A673 (cell line): ENCODE results near the gene RSKR.
"Not testable (repeated sequence)": the region's sequence is repeated elsewhere in the genome, so short reads cannot be mapped to it uniquely, and the experiment has no call there.

ENCODE experiments used
- EZH2 ChIP-seq: fragments of 200-600 bp; sonication (generic); IDR thresholded peaks from 2 replicates; pipeline ENCODE4 v1.6.1; 2017; ENCODE audit warnings: borderline replicate concordance, low read depth, mild to moderate bottlenecking, mixed read lengths, antibody characterized with exemption, low read length; ENCODE audit not compliant: poor library complexity, severe bottlenecking
- TF ChIP-seq, protein P1 (sequence below): fragments of 300-800, 200-600 bp; sonication (generic); conservative IDR thresholded peaks from 2 replicates; pipeline ENCODE4 v1.5.1; 2017; ENCODE audit warnings: low read depth, mild to moderate bottlenecking, antibody characterized with exemption, low read length, moderate library complexity, mixed read lengths

DNA sequence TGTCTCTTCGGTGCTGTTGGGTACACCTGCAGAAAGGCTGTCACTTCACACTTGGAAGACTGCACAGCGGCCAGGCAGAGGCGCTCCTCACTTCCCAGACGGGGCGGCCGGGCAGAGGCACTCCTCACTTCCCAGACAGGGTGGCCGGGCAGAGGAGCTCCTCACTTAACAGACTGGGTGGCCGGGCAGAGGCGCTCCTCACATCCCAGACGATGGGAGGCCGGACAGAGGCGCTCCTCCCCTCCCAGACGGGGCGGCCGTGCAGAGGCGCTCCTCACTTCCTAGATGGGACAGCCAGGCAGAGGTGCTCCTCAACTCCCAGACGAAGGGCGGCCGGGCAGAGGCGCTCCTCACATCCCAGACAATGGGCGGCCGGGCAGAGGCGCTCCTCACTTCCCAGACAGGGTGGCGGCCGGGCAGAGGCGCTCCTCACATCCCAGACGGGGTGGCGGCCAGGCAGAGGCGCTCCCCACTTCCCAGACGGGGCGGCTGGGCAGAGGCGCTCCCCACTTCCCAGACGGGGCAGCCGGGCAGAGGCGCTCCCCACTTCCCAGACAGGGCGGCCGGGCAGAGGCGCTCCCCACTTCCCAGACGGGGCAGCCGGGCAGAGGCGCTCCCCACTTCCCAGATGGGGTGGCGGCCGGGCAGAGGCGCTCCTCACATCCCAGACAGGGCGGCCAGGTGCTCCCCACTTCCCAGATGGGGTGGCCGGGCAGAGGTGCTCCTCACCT is 44.9 kb upstream of the RSKR start:
- TF ChIP-seq, protein P1, sequence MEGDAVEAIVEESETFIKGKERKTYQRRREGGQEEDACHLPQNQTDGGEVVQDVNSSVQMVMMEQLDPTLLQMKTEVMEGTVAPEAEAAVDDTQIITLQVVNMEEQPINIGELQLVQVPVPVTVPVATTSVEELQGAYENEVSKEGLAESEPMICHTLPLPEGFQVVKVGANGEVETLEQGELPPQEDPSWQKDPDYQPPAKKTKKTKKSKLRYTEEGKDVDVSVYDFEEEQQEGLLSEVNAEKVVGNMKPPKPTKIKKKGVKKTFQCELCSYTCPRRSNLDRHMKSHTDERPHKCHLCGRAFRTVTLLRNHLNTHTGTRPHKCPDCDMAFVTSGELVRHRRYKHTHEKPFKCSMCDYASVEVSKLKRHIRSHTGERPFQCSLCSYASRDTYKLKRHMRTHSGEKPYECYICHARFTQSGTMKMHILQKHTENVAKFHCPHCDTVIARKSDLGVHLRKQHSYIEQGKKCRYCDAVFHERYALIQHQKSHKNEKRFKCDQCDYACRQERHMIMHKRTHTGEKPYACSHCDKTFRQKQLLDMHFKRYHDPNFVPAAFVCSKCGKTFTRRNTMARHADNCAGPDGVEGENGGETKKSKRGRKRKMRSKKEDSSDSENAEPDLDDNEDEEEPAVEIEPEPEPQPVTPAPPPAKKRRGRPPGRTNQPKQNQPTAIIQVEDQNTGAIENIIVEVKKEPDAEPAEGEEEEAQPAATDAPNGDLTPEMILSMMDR, result not testable (repeated sequence)
- not testable (repeated sequence) for TF ChIP-seq EZH2
